Measurements from ENCODE around the gene SYK.

Gene SYK

DNA sequence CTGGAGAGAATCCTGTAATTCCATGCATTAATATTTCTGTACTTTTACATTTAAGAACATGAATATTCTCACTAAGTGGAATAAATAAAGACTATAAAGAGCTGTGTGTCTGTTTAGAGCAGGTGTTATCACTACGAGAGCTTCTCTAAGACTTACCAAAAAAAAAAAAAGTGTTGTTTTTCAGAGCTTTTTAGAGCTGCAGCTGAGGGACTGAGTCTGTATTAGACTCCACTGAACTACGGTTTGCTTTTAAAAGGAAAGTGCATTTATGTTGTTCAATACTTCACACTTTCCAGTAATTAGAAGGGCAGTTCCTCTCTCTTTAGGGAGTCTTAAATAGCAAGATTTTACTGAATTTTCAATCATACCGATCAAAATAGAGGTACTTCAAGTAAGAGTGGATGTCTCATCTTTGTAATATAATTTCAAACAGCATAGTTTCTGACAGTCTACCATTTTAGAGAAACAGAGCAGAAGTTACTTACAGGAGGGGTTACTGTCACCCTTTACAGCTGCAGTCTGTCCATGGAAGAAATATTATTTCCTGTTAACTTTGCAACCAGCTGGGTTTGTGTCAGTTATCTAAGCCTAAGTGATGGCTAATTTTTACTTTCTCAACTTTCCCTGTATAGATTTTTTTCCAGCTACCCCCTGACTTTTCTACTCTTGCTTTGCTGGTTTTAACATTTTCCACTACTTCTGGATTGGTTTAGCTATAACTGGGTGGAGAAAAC is 2.4 kb downstream of the SYK start:
- POLR2A ChIA-PET = no interaction called here
- peaks cover 0 to 3% of the 10 kb centered on the region in 2 experiments; a peak in 1 of 3 replicates for H3K36me3 ChIP-seq (ENCODE audit: control insufficient read depth in 2 of 2, insufficient read depth in 1 of 2, low read length in 2 of 2)

DNA sequence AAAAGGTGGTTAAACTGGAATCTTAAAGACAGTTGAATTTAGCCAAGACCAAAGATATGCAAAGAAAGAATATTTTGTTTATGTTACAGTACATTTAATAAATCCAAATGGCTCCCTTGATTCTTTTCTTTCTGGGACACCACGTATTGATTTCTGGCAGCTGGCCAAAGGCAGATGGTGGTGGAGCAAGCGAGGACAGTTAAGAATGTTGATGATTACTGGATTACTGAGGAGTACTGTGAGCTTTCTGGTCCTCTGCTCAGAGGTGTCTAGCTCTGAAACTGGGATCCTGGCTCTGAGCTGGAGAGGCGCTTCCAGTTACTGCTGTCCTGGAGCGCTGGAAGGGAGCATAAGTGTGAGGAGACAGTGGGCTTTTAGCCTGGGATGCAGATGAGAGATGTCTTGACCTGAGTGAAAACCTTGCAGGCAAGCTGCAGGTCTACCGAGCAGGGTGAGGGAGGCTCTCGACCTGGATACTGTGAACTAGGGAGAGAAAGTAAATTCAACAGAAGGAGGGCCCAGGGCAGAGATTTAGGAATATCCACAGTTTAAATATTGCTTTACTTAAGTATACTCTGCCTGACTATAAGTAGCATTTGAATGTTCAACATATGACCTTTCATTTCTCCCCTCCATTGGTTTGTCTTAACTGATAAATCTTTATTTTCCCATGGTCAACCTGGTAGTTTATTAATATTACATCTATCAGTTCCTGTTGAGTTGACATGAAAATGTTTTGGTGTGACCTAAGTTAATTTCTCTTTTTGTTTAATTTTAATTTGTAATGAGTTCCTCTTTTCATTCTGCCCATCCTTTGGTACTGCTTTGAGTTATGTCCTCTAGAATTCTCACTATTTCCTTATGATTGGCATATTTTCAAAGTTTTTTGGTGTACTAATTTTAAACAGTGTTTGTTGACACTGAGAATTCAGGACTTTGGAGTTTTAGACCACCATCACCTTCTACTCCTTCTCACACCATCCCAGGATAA is 3.7 kb downstream of the SYK start:
- peaks cover 13% of the 10 kb centered on the region for H3K4me1 ChIP-seq (ENCODE audit: control insufficient read depth, insufficient read depth, low read length)
- 0 out of 2 replicates have a peak, but pooled peaks have one; percentile 39 for TF ChIP-seq ZNF37A (tag by site-specific recombination; IDR thresholded peaks at IDR 0.05)
- 0 out of 2 replicates have a peak, but pooled peaks have one; percentile 32 for TF ChIP-seq ZNF335 (tag by site-specific recombination; conservative IDR thresholded peaks at IDR 0.05)
- TF ChIP-seq ZNF560 (tag by site-specific recombination; IDR thresholded peaks at IDR 0.05; ENCODE audit: borderline replicate concordance) = no peak
- no peak overlapping the region for H3K4me3 ChIP-seq (ENCODE audit: low read depth, low read length)
- no peaks in the 10 kb centered on the region for H3K9me3 ChIP-seq (ENCODE audit: control insufficient read depth, insufficient read depth, low read depth, low read length)
- H3K36me3 ChIP-seq (ENCODE audit: control insufficient read depth in 2 of 2, insufficient read depth in 1 of 2, low read length in 2 of 2) = peaks cover 0 to 3% of the 10 kb centered on the region in 2 experiments; a peak in 1 of 3 replicates
- H3K27ac ChIP-seq (ENCODE audit: extremely low read depth, low read depth, low read length) = peak overlapping the region; percentile 9; the same call in 1 of the 2 replicates
- CTCF ChIA-PET = interaction anchor here (1.0 kb wide), 1 partner anchor 110 kb away, joined by 3 read pairs; no protein-coding TSS in a partner anchor
- POLR2A ChIA-PET = no interaction called here

More for the DNA sequence above, 2.4 kb downstream of the SYK start:
- H3K9me3 ChIP-seq (ENCODE audit: control insufficient read depth, insufficient read depth, low read depth, low read length) = no peaks in the 10 kb centered on the region
- peaks cover 13% of the 10 kb centered on the region for H3K4me1 ChIP-seq (ENCODE audit: control insufficient read depth, insufficient read depth, low read length)
- TF ChIP-seq PRDM1 (tag by site-specific recombination; IDR thresholded peaks at IDR 0.05) = peak; percentile 69
- TF ChIP-seq, protein P1, sequence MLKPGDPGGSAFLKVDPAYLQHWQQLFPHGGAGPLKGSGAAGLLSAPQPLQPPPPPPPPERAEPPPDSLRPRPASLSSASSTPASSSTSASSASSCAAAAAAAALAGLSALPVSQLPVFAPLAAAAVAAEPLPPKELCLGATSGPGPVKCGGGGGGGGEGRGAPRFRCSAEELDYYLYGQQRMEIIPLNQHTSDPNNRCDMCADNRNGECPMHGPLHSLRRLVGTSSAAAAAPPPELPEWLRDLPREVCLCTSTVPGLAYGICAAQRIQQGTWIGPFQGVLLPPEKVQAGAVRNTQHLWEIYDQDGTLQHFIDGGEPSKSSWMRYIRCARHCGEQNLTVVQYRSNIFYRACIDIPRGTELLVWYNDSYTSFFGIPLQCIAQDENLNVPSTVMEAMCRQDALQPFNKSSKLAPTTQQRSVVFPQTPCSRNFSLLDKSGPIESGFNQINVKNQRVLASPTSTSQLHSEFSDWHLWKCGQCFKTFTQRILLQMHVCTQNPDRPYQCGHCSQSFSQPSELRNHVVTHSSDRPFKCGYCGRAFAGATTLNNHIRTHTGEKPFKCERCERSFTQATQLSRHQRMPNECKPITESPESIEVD (tag by site-specific recombination; IDR thresholded peaks at IDR 0.05) = peak; percentile 55
- TF ChIP-seq ZNF211 (tag by site-specific recombination; IDR thresholded peaks at IDR 0.05; ENCODE audit: low read depth) = no peak
- peak overlapping the region; percentile 3; the same call in 1 of the 2 replicates for H3K4me3 ChIP-seq (ENCODE audit: low read depth, low read length)
- CTCF ChIA-PET = interaction anchor here (0.6 to 1.2 kb wide), 3 partner anchors 66 to 1984 kb away, joined by 3 to 7 read pairs (median 3); no protein-coding TSS in a partner anchor
- peak overlapping the region; percentile 48; the same call in 1 of the 2 replicates for H3K27ac ChIP-seq (ENCODE audit: extremely low read depth, low read depth, low read length)

DNA sequence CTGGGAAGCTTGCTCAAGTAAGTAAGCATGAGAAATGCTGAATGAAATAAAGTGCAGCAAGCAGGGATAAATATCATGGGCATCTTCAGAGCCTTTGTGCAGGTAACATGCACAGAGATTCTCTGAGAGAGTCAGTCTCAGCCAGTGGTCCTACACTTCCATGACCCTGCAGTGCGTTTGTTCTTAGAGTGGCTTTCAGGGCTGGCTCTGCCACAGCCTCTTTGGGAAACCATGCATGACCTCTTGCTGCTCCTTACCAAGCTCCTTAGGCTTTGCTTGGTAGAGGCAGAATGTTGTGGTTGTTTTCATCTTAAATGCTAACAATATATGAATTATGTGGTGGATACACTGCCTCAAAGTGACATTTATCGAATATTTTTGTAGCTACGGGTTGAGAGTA is 5.4 kb downstream of the SYK start:
- Histone ChIP-seq H3K27ac (ENCODE audit: extremely low read depth, low read depth, low read length) (no peak overlapping the region), H3K4me3 (ENCODE audit: low read depth, low read length) (no peak overlapping the region), H3K9me3 (ENCODE audit: control insufficient read depth, insufficient read depth, low read depth, low read length) (no peaks in the 10 kb centered on the region), H3K36me3 (ENCODE audit: control insufficient read depth in 2 of 2, insufficient read depth in 1 of 2, low read length in 2 of 2) (peaks cover 0 to 3% of the 10 kb centered on the region in 2 experiments; a peak in 1 of 3 replicates), H3K4me1 (ENCODE audit: control insufficient read depth, insufficient read depth, low read length) (peaks cover 10% of the 10 kb centered on the region)
- TF ChIP-seq SALL2 (tag by site-specific recombination; IDR thresholded peaks at IDR 0.05; ENCODE audit: borderline replicate concordance) (no peak), OVOL3 (tag by site-specific recombination; IDR thresholded peaks at IDR 0.05) (no peak), ZBTB8A (tag by site-specific recombination; IDR thresholded peaks at IDR 0.05) (no peak), ZNF621 (tag by site-specific recombination; IDR thresholded peaks at IDR 0.05) (no peak), ZNF555 (tag by site-specific recombination; conservative IDR thresholded peaks at IDR 0.05) (no peak)
- TF ChIP-seq, protein P2, sequence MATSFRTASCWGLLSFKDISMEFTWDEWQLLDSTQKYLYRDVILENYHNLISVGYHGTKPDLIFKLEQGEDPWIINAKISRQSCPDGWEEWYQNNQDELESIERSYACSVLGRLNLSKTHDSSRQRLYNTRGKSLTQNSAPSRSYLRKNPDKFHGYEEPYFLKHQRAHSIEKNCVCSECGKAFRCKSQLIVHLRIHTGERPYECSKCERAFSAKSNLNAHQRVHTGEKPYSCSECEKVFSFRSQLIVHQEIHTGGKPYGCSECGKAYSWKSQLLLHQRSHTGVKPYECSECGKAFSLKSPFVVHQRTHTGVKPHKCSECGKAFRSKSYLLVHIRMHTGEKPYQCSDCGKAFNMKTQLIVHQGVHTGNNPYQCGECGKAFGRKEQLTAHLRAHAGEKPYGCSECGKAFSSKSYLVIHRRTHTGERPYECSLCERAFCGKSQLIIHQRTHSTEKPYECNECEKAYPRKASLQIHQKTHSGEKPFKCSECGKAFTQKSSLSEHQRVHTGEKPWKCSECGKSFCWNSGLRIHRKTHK (tag by site-specific recombination; IDR thresholded peaks at IDR 0.05) = no peak
- CTCF ChIA-PET = interaction anchor here (0.6 kb wide), 1 partner anchor 84 kb away, joined by 4 read pairs; no protein-coding TSS in a partner anchor
- POLR2A ChIA-PET = no interaction called here

All from HEK293 (cell line).